ENCODE data around the gene IMMP1L.

Gene IMMP1L

DNA sequence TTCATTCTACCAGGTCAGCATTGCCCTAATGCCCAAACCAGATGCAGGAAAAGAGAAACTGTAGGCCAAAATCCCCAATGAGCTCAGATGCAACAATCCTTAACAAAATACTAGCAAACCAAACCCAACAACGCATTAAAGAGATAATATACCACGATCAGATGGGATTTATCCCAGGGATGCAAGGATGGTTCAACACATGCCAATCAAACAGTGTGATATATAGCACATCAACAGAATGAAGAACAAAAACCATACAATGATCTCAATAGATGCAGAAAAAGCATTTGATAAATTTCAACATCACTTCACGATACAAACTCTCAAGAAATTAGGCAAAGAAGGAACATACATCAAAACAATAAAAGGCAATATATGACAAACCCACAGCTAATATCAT is 45.0 kb downstream of the IMMP1L start:
- DNase-seq: no peak

DNA sequence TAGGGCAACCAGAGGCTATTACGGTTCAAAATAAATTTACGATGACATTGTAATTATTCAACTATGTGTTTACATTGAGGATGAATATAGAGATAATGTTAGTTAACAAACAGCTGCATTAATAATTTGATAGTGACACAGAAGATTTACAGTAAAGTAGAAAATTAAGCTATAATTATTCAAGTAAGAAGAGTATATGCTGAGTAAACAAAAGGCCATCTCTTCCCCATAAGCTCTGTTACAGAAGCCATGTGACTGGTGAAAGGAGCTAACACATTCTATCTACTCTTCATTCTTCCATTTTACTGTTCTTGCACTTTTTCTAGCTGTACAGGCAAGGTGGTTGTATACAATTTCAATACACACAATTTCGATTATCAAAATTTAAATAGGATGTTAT is 54.2 kb downstream of the IMMP1L start:
- DNase-seq: no peak

DNA sequence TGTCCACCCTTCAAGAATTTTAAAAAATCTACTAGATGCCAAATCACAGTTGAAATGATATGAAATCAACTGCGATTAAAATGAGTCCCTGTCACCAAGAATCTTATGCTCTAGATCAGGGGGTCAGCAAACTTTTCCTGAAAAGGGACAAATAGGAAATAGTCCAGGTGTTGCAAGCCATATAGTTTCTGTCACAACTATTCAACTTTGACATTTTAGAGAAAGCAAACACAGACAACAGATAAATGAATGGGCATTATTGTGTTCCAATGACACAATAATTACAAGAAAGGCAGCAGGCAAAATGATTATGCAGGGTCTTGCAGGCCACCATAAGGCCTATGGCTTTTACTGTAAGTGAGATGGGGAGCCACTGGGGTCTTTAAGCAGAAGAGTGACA is 58.6 kb downstream of the IMMP1L start:
- no peak for DNase-seq

DNA sequence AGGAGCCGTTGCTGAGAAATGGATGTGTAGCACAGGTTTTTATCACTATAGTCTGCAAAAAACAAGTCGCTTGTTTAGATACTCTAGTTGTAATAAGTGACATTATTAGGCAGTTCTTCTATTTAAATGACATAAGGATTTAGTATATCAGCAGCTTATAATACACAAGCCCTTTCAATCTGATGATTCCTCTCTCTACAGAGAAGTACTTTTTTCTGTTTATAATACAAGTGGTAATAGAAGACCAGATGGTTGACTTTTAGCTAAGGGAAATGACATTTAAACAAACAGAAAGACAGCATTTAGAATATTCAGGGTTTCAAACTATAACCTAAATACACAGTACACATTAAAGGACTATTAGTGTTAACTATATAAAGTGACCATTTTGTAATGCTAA is 60.4 kb downstream of the IMMP1L start:
- DNase-seq: no peak

DNA sequence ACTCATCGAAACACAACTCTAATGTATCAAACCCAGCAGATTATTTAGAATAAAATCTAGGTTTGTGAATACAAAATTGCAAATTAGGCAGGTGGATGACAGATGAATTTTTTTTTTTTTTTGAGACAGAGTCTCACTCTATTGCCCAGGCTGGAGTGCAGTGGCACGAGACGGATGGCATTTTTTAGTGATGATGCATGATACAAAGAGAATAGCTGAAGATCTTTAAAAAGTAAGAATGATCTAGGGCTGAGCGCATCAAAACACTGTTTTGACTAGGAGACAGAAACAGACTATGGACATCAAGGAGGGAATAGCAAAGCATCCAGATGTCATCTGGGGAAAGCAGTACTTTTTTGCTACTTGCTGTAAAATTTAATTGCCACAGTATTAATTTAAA is 63.8 kb downstream of the IMMP1L start:
- DNase-seq: no peak

DNA sequence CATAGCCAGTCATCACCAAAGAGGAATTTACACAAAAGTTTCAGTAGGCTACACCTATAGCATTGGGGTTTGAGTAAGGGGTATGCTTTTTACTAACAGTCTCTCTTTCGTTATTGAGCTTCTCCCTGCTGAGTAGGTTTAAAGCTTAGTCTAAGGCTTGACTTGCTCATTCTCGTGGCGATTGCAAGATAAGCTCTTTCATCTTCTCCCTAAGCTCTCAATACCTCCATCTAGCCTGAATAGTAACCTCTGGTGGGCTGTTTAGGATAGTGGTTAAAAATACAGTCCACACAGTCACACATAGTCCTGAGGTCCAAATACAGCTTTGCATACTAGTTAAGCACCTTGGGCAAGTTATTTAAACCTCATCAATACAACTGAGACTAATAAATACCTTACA is 65.6 kb downstream of the IMMP1L start:
- DNase-seq: no peak

DNA sequence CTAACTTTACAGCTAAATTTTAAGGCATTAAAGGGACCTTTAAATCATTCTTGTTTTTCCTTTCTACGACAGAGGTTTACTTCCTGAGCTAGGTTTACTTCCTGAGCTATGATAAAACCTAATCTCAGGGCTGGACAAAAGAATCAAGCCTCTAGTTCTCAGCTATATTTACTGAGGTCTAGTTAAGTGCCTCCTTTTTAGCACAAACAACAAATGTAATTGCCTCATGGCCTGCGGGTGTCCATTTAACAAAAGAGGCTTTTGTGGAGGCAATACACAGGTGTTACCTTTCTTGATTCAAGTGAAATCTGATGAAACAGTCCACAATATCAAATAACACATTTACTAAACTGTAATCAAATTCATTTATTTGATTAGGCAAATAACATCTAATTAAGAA is 67.3 kb downstream of the IMMP1L start:
- no peak for DNase-seq

DNA sequence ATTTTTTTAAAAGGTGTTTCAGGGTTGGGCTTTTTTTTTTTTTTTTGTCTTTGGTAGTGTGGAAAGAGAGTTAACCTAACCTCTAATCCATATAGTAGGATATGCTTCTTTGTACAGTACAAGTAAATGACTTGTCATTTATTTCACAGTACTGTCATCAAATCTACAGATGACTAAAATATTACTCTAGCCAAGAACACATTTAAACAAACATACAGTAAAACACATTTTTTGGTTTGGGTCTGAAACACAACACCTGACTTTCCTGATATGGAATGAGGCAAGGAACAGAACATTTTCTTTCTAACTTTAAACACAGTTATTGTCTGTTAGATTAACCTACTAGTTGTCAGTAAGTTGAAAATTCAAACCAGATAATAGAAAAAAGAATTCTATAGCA is 68.1 kb downstream of the IMMP1L start:
- no peak for DNase-seq

DNA sequence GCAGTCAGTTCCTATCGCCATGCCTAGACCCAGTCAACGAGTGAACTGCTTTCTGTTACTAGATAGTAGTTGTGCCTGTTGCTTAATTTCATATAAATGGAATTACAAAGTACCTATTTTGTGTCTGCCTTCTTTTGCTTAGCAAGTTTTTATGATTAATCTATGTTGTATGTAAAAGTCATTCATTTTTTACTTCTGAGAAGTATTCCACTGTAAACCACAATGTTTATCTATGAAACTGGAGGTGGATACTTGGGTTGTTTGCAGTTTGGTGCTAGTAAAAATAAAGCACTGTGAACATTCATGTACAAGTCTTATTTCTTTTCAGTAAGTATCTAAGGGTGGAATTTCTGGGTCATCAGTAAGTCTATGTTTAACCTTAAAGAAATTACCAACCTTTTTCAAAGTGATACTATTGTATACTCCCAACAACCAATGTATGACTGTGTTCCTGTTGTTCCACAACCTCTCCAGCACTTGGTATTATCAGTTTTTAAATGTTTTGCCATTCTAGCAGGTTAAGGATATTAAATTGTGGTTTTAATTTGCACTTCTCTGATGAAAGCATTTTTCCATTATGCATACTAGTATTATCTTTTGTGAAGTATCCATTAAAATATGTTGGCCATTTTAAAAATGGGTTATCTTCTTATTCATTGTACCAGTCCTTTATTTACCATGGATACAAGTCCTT is 71.5 kb downstream of the IMMP1L start:
- DNase-seq: no peak

DNA sequence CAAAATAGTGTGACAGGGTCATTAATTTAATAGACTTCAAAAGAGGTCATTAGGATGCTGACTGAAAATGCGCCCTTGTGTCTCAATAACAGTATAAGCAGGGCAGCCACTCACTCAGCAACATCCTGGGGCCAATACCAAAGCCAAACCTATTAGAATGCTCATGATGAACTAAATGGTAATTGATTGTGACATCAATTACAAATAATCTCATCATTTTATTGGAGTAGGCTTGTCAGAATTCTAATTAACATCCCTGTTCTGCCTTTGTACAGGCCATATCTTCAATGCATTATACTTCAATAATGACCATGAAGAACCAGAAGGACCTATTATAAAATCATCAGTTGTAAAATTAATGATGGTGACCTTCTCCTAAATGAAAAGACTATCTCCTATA is 75.6 kb downstream of the IMMP1L start:
- no peak for DNase-seq

DNA sequence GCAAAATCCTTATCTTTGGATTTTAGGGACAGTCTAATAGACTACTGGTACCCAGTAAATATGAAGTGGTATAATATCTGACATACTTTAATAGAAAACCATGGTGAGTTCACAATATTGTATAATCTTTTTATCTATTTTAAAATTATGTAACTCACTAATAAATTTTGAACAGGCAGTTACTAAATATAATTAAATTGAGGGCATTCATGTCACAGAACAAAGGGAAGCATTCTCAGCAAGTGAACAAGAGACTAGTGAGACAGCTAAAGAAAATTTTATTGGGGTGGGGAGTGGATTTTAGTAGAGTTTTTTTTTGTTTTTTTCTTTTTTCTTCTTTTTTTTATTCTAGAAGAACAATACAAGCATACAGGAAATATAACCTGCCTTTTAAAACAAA is 84.8 kb downstream of the IMMP1L start:
- no peak for DNase-seq

DNA sequence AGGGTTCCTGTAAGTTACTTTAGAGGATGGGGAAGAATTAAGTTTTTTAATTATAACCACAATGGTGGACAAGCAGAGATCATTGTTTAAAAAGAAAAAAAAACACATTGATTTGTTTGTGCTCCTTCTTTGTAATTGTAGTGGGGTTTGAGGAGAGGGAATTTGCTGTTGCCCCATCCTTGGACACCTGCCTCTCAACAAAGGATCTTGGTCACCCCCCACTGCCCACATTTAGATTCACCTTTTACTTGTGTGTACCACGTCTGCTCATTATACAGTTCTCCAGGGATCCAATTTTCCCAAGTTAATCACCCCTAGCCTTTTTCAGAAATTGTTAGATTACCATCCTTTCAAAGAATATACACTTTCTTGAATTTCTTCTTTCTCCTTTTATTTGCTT is 86.7 kb downstream of the IMMP1L start:
- no peak for DNase-seq

DNA sequence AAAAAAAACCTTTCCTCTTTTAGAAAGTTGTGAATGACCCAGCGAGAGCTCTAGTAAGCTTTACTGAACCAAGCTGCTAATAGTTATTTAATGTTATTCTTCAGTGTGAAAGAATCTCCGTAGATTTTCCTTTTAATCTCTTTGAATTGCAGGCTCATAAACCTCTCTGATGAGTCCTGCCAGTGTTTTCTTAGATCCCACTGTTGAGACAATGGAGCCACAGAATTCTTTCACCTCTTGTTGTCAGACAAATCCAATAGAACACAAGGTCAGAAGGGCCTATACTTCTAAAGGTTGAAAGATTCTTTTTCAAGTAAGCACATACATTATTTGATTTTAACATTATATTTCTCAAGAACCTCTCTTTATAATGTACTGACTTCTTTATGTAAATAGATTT is 87.6 kb downstream of the IMMP1L start:
- DNase-seq: no peak

DNA sequence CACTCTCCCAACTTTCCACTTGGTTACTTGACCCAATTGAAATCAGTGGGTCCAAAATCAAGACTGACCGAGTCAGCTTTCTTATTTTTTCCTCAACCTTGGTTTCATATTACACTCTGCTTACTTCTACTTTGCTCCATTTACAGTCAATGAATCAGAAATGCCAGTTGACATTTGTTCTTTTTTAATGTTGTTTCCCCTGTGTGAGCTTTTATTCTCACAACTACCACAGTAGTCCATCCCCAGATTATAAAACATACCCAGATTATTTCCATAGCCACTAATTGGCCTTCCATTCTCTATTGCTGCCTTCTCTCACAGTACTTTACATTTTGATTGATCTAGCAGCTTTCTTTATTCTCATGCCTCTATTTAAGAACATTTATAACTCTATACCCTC is 89.8 kb downstream of the IMMP1L start:
- no peak for DNase-seq

DNA sequence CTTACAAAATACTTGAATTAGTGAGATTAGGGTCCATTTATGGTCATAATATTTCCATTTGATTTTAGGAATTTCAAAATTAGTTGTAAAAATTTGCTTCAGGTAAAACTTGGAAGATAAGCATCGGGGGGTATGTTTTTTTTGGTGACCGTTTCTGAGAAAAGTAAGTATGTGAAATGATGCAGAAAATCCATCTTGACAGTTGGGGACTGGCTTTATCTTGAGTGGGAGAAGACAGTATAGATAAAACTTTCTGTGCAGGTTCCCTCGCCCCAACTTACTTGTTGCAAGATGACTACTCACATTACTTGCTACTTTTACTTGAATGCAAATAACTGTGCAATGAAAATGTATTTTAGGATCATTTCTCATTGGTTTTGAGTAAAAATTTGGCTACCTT is 90.3 kb downstream of the IMMP1L start:
- no peak for DNase-seq

DNA sequence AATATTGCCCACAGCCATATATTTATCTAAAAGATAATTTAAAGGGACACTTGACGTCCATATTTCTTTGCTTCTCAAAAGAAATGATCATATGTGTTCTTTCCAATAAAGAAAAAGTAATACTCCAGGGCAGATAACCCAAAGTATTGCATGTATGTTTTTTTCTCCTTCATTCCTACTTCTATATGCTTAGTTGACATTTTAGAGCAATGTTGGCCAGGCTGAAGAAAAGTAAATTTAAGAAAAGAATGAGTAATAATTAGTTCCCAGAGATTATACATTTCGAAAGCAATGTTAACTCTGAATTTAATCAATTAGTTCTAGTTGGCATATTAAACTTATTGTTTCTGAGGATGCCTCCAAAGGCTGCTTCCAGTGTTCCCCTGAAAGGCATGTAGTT is 91.6 kb downstream of the IMMP1L start:
- no peak for DNase-seq

DNA sequence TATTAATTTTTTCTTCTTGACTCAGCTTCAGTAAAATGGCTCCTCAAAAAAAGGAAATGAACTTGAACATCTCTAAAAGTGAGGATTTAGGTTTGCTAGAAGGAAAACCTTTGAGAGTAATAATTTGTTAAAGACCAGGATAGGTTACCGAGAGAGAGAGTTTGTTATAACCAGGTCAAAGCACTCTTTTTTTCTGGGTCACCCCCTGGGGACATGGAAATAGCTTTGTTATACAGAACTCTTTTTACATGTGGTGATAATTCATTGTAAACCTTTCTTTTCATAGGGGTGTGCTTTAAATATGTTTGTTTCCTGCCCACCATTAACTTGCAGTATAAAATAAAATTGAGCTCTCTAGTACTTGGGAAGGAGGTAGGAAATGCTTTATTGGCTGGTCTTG is 92.1 kb downstream of the IMMP1L start:
- no peak for DNase-seq

DNA sequence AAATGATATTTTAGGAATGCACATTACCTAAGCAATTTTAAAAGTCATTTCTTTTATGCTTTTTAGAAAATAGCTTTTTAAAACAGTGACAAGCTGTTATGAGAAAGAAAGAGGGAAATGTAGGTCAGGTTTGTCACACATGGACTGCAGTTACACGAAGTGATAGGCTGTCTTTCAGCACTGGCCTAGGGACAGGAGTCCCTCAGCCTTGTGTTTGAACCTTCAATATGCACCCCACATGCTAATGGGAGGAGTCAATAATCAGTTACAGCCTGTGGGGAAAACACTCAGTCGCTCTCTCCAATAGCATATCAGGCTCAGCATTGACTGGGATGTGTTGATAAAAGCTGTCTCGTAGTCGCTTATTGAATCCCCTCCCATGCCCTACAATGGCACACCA is 94.0 kb downstream of the IMMP1L start:
- no peak for DNase-seq

DNA sequence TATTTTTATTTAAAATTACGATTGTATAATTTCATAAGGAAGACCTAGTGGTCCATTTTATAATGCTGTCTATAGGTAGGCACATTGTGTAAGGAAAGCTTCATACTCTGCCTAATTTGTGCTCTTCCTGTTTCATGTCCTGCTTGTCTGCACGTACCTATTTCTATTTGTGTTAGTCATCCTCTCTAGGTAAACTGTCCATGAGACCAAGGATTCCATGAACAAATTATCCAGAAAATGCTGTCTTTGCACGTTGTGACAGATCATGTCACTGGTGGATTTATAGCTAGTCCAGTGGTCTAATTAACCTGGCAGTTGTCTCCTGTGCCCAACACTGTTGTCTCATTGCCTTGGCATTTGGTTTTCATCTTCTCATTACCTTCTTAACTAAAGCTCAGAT is 95.1 kb downstream of the IMMP1L start:
- no peak for DNase-seq

DNA sequence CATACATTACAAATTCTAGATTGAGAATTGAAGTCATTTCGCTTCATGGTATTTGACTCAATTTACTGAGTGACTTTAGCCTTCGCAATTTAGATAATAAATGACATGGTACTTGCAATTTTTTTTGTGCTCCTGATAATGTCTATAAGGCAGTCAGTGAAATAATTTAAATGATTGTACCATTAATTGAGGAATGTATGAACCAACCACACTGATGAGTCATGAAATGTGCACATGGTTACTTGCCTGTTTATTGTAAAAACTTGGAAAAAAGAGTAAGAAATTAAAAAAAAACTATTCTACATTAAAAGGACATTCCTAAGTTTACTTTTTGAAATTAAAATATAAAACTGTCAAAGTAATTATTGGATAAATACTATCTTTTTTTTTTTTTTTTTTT is 96.5 kb downstream of the IMMP1L start:
- no peak for DNase-seq

DNA sequence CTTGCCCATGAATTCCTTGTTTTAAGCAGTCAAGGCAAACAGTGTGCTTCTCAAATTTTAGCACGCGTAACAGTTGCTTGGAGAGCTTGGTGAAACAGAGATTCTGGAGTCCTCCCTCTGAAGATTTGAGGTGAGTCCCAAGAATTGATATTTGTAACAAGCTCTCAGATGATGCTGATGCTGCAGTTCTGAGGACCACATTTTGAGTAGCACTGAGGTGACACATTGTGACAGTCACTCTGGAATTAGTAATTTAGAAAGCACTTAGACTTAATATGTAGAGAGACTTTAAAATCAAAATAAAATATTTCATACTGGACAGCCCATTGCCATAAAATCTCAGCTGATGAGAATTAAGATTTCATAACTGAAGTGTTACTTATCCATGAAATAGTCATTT is 101.2 kb downstream of the IMMP1L start:
- DNase-seq: no peak

DNA sequence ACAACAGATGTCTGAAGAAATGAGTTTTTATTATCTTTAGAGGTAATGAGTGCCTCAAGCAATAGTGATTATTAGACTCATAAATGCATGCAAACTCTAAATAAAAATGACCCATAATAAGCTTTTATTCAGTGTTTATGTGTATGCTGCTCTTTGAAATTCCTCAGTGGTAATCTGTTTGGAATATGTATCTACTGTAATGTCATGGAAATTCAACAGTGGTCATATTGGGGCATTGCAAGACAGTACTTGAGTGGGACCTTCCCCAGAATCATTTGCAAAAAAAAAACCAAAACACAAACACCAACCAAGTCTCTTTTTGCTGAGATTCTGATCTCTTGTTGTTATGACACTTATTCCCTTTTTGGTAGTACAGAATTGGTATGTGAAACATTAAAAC is 104.8 kb downstream of the IMMP1L start:
- DNase-seq: no peak

DNA sequence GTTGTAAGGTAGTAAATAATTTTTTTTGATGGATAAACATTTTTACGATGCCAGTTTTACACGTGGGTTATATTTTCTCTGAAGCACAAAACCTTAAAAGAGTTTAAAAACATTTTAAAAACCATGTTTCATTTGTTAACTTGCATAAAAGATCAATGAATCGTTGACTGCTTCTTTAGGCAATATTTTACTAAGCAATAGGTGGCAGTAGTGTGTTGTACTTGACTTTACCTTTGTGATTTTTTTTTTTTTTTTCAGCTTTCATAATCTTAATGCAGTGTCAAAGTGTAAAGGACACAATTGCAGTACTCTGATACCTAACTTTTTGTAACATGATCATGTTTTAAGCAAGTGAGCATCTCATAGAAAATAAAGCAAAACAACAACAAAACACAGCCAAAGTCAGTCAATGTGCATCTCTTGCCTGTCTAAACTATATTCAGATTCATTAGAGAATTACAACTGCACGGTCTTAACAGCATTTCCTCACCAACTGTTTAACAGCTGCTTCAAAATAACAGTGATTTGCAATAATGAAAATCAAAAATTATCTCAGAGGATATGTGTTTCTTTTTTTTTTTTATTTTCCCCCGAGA is 112.1 kb downstream of the IMMP1L start:
- DNase-seq: no peak

DNA sequence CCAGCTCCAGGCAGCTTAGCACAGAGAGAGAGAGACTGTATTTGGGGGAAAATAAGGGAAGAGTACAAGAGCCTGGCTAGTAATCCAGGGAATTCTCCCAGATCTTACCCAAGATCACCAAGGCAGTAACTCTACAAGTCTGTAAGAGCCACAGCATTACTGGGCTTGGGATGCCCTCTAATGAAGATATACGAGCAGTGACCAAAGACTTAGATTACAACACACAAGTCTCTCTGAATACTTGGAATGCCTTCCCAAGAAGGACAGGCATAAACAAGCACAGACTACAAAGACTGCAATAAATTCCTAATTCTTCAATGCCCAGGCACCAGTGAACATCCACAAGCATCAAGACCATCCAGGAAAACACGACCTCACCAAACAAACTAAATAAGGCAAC is 122.0 kb downstream of the IMMP1L start:
- no peak for DNase-seq

DNA sequence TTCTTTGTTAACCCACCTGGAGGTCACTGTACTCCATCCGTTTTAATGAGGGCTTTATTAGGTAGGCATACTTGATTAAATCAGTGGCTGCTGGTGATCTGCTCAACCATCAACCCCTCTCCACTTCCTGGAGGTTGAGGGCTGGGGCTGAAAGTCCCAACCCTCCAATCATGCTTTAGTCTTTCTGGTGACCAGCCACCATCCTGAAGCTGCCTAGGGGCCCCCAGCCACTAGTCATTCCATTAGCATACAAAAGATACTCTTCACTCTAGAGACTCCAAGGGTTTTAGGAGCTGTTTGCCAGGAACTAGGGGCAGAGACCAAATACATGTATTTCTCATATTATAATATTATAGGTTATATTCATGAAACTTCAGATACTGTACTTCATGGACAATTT is 126.3 kb downstream of the IMMP1L start:
- no peak for DNase-seq
